Caco-2 (cell line): Measurements from ENCODE around the gene CAPN2. TPM values are rescaled to one million over a fixed set of nuclear protein-coding genes. Genes with fewer than 3 reads are reported as not detected.

ENCODE experiments used
- BruUV-seq: library from RNA; stranded (reverse); fragments of 400-500 nt; replicated peaks from 2 replicates; lab custom pipeline; 2021; lab: Mats Ljungman, UMichigan
- CTCF ChIA-PET: fragments of 300-600 bp; sonication (Branson Sonifier 250); formaldehyde crosslinking; loops from one replicate; lab custom pipeline; 2022; ENCODE audit warnings: antibody characterized with exemption; lab: Charles Lee
- POLR2A ChIA-PET: fragments of 300-600 bp; sonication (Branson Sonifier 250); formaldehyde crosslinking; loops from one replicate; lab custom pipeline; 2022; ENCODE audit warnings: antibody characterized with exemption; lab: Charles Lee
- DNase-seq, 2 experiments: peaks; one replicate each; pipeline versions ENCODE4 v3.0.0 to v3.0.0-alpha.2; 2020 to 2022
- H3K27me3 ChIP-seq: replicated peaks from 2 replicates; pipeline ENCODE4 v1.6.0; 2011; ENCODE audit warnings: low read length; ENCODE audit not compliant: control insufficient read depth, insufficient read depth
- H3K36me3 ChIP-seq: 2 replicates; pipeline ENCODE4 v1.5.1; 2011; ENCODE audit warnings: low read length; ENCODE audit not compliant: control insufficient read depth, insufficient read depth
- H3K4me1 ChIP-seq: fragments of 250-450 bp; sonication (Bioruptor Pico); 2 replicates; pipeline ENCODE4 v1.5.1; 2020; ENCODE audit warnings: mild to moderate bottlenecking
- H3K4me3 ChIP-seq: 2 replicates; pipeline ENCODE4 v1.5.1; 2011; ENCODE audit warnings: low read depth, mild to moderate bottlenecking, control low read depth, low read length
- H3K9me3 ChIP-seq: fragments of 250-450 bp; sonication (Bioruptor Pico); 2 replicates; pipeline ENCODE4 v1.5.1; 2020; ENCODE audit warnings: mild to moderate bottlenecking, moderate library complexity
- H3K27ac Mint-ChIP-seq: one replicate; pipeline ENCODE4 v1.8.0; 2022; ENCODE audit warnings: mixed read lengths; ENCODE audit not compliant: unreplicated experiment
- H3K27me3 Mint-ChIP-seq: one replicate; pipeline ENCODE4 v1.8.0; 2022; ENCODE audit warnings: mixed read lengths; ENCODE audit not compliant: insufficient read depth, unreplicated experiment
- H3K36me3 Mint-ChIP-seq: one replicate; pipeline ENCODE4 v1.8.0; 2022; ENCODE audit warnings: mild to moderate bottlenecking, mixed read lengths; ENCODE audit not compliant: insufficient read depth, unreplicated experiment
- H3K4me1 Mint-ChIP-seq: one replicate; pipeline ENCODE4 v1.8.0; 2022; ENCODE audit warnings: low read depth, mixed read lengths; ENCODE audit not compliant: unreplicated experiment
- H3K4me3 Mint-ChIP-seq: one replicate; pipeline ENCODE4 v1.8.0; 2022; ENCODE audit warnings: mild to moderate bottlenecking, moderate library complexity, mixed read lengths; ENCODE audit not compliant: unreplicated experiment
- H3K9me3 Mint-ChIP-seq: one replicate; pipeline ENCODE4 v1.8.0; 2022; ENCODE audit warnings: mixed read lengths; ENCODE audit not compliant: unreplicated experiment
- CTCF ChIP-seq, 2 experiments: fragments of 200-600 bp in 1 of 2; IDR thresholded peaks; 1 replicate in 1 of 2; 2 replicates in 1 of 2; pipeline versions ENCODE4 v1.5.1 to v1.8.0; 2011 to 2022; ENCODE audit warnings: antibody characterized with exemption in 1 of 2, control low read depth in 1 of 2, inconsistent platforms in 1 of 2, low read depth in 1 of 2, low read length in 1 of 2, mild to moderate bottlenecking in 1 of 2, moderate library complexity in 1 of 2; ENCODE audit not compliant: insufficient read depth in 1 of 2, severe bottlenecking in 1 of 2, unreplicated experiment in 1 of 2
- intact Hi-C: fragments of 100-400 bp; cut with micrococcal nuclease; formaldehyde crosslinking; loops from one replicate; pipeline ENCODE4 v1.10.0; 2022; ENCODE audit not compliant: unreplicated experiment
- total RNA-seq: library from RNA; stranded (reverse); gene quantifications from 2 replicates; pipeline ENCODE4 v1.2.3, GENCODE V29; 2022

CAPN2 gene
- total RNA-seq, 1 experiment from 2014 or later: 157 TPM

- Histone ChIP-seq H3K4me1 (peaks cover 53% of the 10 kb centered on the region), H3K4me3 (no peak overlapping the region), H3K36me3 (peaks cover 7% of the 10 kb centered on the region), H3K9me3 (no peaks in the 10 kb centered on the region), H3K27me3 (no peaks in the 10 kb centered on the region)
- H3K4me1 Mint-ChIP-seq: peaks cover 40% of the 10 kb centered on the region
- peak overlapping the region; percentile 88 for H3K27ac Mint-ChIP-seq
- no peaks in the 10 kb centered on the region for H3K27me3 Mint-ChIP-seq
- intact Hi-C loops: no loop called here
- DNase-seq: no peak
- H3K4me3 Mint-ChIP-seq: peak overlapping the region; percentile 56
- H3K36me3 Mint-ChIP-seq: peaks cover 88% of the 10 kb centered on the region
- H3K9me3 Mint-ChIP-seq: no peaks in the 10 kb centered on the region
- TF ChIP-seq CTCF (IDR thresholded peaks at IDR 0.05; ENCODE audit: insufficient read depth in 1 of 2, low read depth in 1 of 2, low read length in 1 of 2, severe bottlenecking in 1 of 2, unreplicated experiment in 1 of 2): no peak
- ChIA-PET CTCF (no interaction called here), POLR2A (no interaction called here)
- no TSS peak for BruUV-seq
Measured at GRCh38 chr1:223770621-223771315, 58.4 kb downstream of the CAPN2 start.

DNA sequence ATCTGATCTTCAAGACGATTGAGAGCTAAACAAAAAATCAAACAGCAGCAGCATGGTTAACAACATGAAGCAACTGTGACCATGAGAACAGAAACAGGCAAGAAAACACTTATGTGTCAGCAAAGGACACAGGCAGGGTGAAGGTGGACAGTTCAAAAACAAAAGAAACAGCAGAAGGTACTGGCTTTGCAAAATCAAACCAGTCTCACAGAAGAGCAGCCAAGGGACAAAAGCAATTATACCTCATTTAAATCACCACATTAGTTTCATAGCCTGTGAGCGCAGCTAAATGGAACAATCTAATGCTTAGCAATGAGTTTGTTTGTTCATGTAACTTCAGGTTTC, 59.1 kb downstream of the CAPN2 start:
- Histone ChIP-seq H3K4me1 (peaks cover 53% of the 10 kb centered on the region), H3K9me3 (no peaks in the 10 kb centered on the region), H3K27me3 (no peaks in the 10 kb centered on the region), H3K36me3 (peaks cover 10% of the 10 kb centered on the region), H3K4me3 (no peak overlapping the region)
- intact Hi-C loops: no loop called here
- Mint-ChIP-seq H3K4me3 (peak overlapping the region; percentile 56), H3K9me3 (no peaks in the 10 kb centered on the region), H3K36me3 (peaks cover 88% of the 10 kb centered on the region), H3K27ac (peak overlapping the region; percentile 88), H3K27me3 (no peaks in the 10 kb centered on the region), H3K4me1 (peaks cover 47% of the 10 kb centered on the region)
- no peak for TF ChIP-seq CTCF (IDR thresholded peaks at IDR 0.05; ENCODE audit: insufficient read depth in 1 of 2, low read depth in 1 of 2, low read length in 1 of 2, severe bottlenecking in 1 of 2, unreplicated experiment in 1 of 2)
- POLR2A ChIA-PET: no interaction called here
- CTCF ChIA-PET: interaction anchor here (1.0 kb wide), 1 partner anchor 280 kb away, joined by 3 read pairs; no protein-coding TSS in a partner anchor
- DNase-seq: no peak
- BruUV-seq: TSS peak; percentile 76

DNA sequence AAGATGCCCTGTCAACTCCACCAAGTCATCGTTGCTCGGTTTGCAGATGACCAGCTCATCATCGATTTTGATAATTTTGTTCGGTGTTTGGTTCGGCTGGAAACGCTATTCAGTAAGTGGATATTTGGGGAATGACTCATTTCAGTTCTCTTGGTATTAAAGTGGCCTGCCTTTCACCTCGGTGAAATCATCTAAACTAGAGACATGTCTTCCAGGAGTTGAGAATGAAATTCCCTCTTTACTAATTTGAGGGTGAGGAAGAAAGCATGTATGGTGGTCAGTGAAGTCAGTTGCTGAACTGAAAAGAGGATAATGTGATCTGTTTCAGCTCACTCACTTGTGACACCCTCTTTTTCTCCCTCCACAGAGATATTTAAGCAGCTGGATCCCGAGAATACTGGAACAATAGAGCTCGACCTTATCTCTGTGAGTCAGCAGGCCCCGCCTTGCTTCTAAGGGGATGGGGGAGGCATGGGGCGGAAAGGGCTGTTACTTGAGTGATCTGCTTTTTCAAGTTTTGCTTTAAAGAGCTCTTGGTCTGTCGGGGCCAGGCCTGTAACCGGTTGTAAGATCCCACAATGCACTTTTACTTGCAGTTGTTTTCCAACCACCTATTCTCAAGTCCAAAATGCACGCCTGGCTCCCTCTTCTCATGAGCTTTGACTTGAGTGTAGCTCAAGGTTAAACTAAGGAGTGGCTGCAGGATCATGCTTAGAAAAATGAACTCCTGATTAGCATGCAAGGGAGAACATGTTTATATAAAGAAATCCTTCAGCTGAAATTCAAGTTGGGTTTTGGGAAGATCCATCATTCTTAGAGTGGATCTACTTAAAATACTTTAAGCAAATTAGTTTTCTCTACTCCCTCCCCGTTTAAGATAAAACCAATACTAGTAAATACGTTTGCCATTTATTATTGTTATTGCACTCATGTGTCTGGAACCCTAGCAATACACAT, 59.8 kb downstream of the CAPN2 start:
- ChIA-PET POLR2A (interaction anchor here (0.6 kb wide), 1 partner anchor 489 kb away, joined by 8 read pairs; no protein-coding TSS in a partner anchor), CTCF (interaction anchor here (0.6 to 1.0 kb wide), 4 partner anchors 74 to 691 kb away, joined by 3 read pairs; no protein-coding TSS in a partner anchor)
- Mint-ChIP-seq H3K36me3 (peaks cover 88% of the 10 kb centered on the region), H3K4me1 (peaks cover 53% of the 10 kb centered on the region), H3K4me3 (peak overlapping the region; percentile 56), H3K27me3 (no peaks in the 10 kb centered on the region), H3K9me3 (no peaks in the 10 kb centered on the region), H3K27ac (peak overlapping the region; percentile 88)
- Histone ChIP-seq H3K27me3 (no peaks in the 10 kb centered on the region), H3K9me3 (no peaks in the 10 kb centered on the region), H3K36me3 (peaks cover 10% of the 10 kb centered on the region), H3K4me1 (peaks cover 55% of the 10 kb centered on the region), H3K4me3 (no peak overlapping the region)
- no peak for TF ChIP-seq CTCF (IDR thresholded peaks at IDR 0.05; ENCODE audit: insufficient read depth in 1 of 2, low read depth in 1 of 2, low read length in 1 of 2, severe bottlenecking in 1 of 2, unreplicated experiment in 1 of 2)
- intact Hi-C loops: loop anchor here (2.0 kb wide), 1 partner anchor 75 kb away; no protein-coding TSS in a partner anchor
- peak; percentile 74 to 83 for DNase-seq
- BruUV-seq: no TSS peak
